PC-9 (cell line): ENCODE results near the gene ACTN1.

ENCODE experiments used
- CTCF ChIP-seq: fragments of 200-600 bp; sonication (generic); conservative IDR thresholded peaks from 2 replicates; pipeline ENCODE4 v1.6.1; 2017; ENCODE audit warnings: mixed run types, antibody characterized with exemption, mild to moderate bottlenecking, moderate library complexity
- EZH2 ChIP-seq: fragments of 200-600 bp; sonication (generic); IDR thresholded peaks from 2 replicates; pipeline ENCODE4 v1.8.0; 2017; ENCODE audit warnings: antibody characterized with exemption, low read depth

DNA sequence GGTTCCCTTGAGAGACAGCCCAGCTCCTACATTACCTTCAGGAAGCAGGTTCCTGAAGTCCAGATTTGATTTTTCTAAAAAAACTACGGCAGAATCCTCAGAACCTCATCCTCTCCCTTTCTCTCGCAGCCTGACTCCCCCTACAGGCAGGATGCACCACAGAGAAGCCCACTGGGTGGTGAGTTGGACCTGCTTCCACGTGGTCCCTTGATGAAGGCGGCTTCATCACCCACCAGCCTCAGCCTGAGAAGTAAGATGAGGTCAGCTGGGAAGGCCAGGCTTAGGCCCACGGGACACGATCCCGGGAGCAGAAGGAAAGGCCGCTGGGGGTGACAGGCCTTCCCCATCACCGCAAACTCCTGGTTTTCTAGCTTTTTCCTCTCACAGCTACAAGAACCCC is 83.0 kb downstream of the ACTN1 start:
- TF ChIP-seq CTCF: no peak; the same call in 1 of the 2 replicates
- no peak for TF ChIP-seq EZH2
